HCT116 (cell line): Measurements from ENCODE around the gene HIGD2A. TPM values are rescaled to one million over a fixed set of nuclear protein-coding genes. Genes with fewer than 3 reads are reported as not detected.

Experiments used
- ATAC-seq: fragments of 200-7000 bp; cut with Tn5 transposase; 2 replicates; pipeline ENCODE4 v1.9.1; 2020; ENCODE audit warnings: mild to moderate bottlenecking, moderate library complexity
- BruUV-seq: library from RNA; stranded (reverse); fragments of 400-500 nt; replicated peaks from 2 replicates; lab custom pipeline; 2021; lab: Mats Ljungman, UMichigan
- CTCF ChIA-PET: fragments of 300-600 bp; sonication (Branson Sonifier 250); formaldehyde crosslinking; loops from one replicate; lab custom pipeline; 2021; ENCODE audit warnings: antibody characterized with exemption; lab: Charles Lee
- POLR2A ChIA-PET: fragments of 300-600, 350-600 bp; sonication (Branson Sonifier 250); formaldehyde crosslinking; loops from one replicate; lab custom pipeline; 2021; ENCODE audit warnings: antibody characterized with exemption; lab: Charles Lee
- RAD21 ChIA-PET, 2 experiments: fragments of 300-600 bp; sonication (Branson Sonifier 250); formaldehyde crosslinking; loops; one replicate each; lab custom pipeline; 2023; ENCODE audit warnings: low total read pairs in 2 of 2; ENCODE audit not compliant: uncharacterized antibody in 2 of 2, unreplicated experiment in 2 of 2, low non-redundant PET in 1 of 2; lab: Charles Lee
- DNase-seq: peaks from one replicate; pipeline ENCODE4 v3.0.0-alpha.2; 2010; ENCODE audit warnings: low read depth, low spot score
- H2AFZ ChIP-seq: fragments of 200-600 bp; shearing (Covaris generic), sonication (generic); 2 replicates; pipeline ENCODE4 v1.6.1; 2017; ENCODE audit warnings: low read depth, mixed run types, mixed read lengths, antibody characterized with exemption, low read length; ENCODE audit not compliant: poor library complexity, severe bottlenecking
- H3K27ac ChIP-seq: 2 replicates; pipeline ENCODE4 v1.5.1; 2012; ENCODE audit warnings: low read depth, low read length
- H3K27me3 ChIP-seq: fragments of 200-600 bp; sonication (generic); 2 replicates; pipeline ENCODE4 v1.6.1; 2016; ENCODE audit warnings: mixed run types, low read length, mixed read lengths; ENCODE audit not compliant: insufficient read depth
- H3K36me3 ChIP-seq, 2 experiments: fragments of 200-500 bp in 1 of 2; fragments of 200-600 bp in 1 of 2; sonication (Bioruptor generic) in 1 of 2; sonication (generic) in 1 of 2; 2 replicates each; pipeline versions ENCODE4 v1.5.1 to v1.6.1; 2014 to 2016; ENCODE audit warnings: low read length in 2 of 2, inconsistent platforms in 1 of 2, mixed read lengths in 1 of 2, mixed run types in 1 of 2; ENCODE audit not compliant: insufficient read depth in 2 of 2, control insufficient read depth in 1 of 2
- H3K4me1 ChIP-seq, 2 experiments: fragments of 200-600 bp in 1 of 2; sonication (generic) in 1 of 2; 2 replicates each; pipeline versions ENCODE4 v1.5.1 to v1.6.1; 2012 to 2017; ENCODE audit warnings: low read length in 2 of 2, inconsistent platforms in 1 of 2, mild to moderate bottlenecking in 1 of 2, mixed read lengths in 1 of 2, mixed run types in 1 of 2, moderate library complexity in 1 of 2; ENCODE audit not compliant: insufficient read depth in 2 of 2, control insufficient read depth in 1 of 2
- H3K4me2 ChIP-seq: fragments of 200-600 bp; sonication (generic); 2 replicates; pipeline ENCODE4 v1.6.1; 2017; ENCODE audit warnings: mixed run types, low read length, mixed read lengths
- H3K4me3 ChIP-seq, 2 experiments: fragments of 200-600 bp in 1 of 2; sonication (generic) in 1 of 2; replicated peaks in 1 of 2; 2 replicates each; pipeline ENCODE4 v1.5.1; 2011 to 2016; ENCODE audit warnings: low read length in 2 of 2, control low read depth in 1 of 2, low read depth in 1 of 2, mild to moderate bottlenecking in 1 of 2, mixed read lengths in 1 of 2, mixed run types in 1 of 2
- H3K79me2 ChIP-seq: fragments of 200-600 bp; sonication (generic); 2 replicates; pipeline ENCODE4 v1.6.1; 2017; ENCODE audit warnings: mild to moderate bottlenecking, mixed run types, low read length, moderate library complexity, mixed read lengths; ENCODE audit not compliant: insufficient read depth
- H3K9ac ChIP-seq: fragments of 200-600 bp; sonication (generic); 2 replicates; pipeline ENCODE4 v1.6.1; 2016; ENCODE audit warnings: low read length, mixed read lengths
- H3K9me2 ChIP-seq: fragments of 200-600 bp; sonication (generic), shearing (Covaris generic); 2 replicates; pipeline ENCODE4 v1.6.1; 2017; ENCODE audit warnings: mixed run types, mild to moderate bottlenecking, moderate library complexity; ENCODE audit not compliant: insufficient read depth
- H3K9me3 ChIP-seq, 2 experiments: fragments of 200-500 bp in 1 of 2; fragments of 200-600 bp in 1 of 2; sonication (Bioruptor generic) in 1 of 2; sonication (generic) in 1 of 2; 2 replicates each; pipeline ENCODE4 v1.6.1; 2014 to 2017; ENCODE audit warnings: low read length in 2 of 2, mixed read lengths in 2 of 2, inconsistent platforms in 1 of 2, low read depth in 1 of 2, mild to moderate bottlenecking in 1 of 2, mixed run types in 1 of 2, moderate library complexity in 1 of 2; ENCODE audit not compliant: control insufficient read depth in 1 of 2, insufficient read depth in 1 of 2
- H4K20me1 ChIP-seq: fragments of 200-600 bp; sonication (generic), shearing (Covaris generic); 2 replicates; pipeline ENCODE4 v1.6.1; 2017; ENCODE audit warnings: mixed run types, mild to moderate bottlenecking, moderate library complexity; ENCODE audit not compliant: insufficient read depth
- CBX3 ChIP-seq: IDR thresholded peaks from 2 replicates; pipeline ENCODE4 v1.6.1; 2012; ENCODE audit warnings: low read depth
- ELF1 ChIP-seq: IDR thresholded peaks from 2 replicates; pipeline ENCODE4 v1.6.1; 2012; ENCODE audit warnings: low read depth, borderline replicate concordance
- JUND ChIP-seq: IDR thresholded peaks from 2 replicates; pipeline ENCODE4 v1.6.1; 2012
- POLR2A ChIP-seq: IDR thresholded peaks from 2 replicates; pipeline ENCODE4 v1.7.0; 2011; ENCODE audit warnings: borderline replicate concordance; ENCODE audit not compliant: insufficient read depth, insufficient read length; ENCODE audit errors: extremely low read depth
- SIN3A ChIP-seq: IDR thresholded peaks from 2 replicates; pipeline ENCODE4 v1.6.1; 2012; ENCODE audit warnings: low read depth
- ZNF274 ChIP-seq: fragments of 200-500 bp; sonication (Bioruptor generic); IDR thresholded peaks from 2 replicates; pipeline ENCODE4 v1.6.1; 2014; ENCODE audit warnings: mild to moderate bottlenecking, low read depth, low read length, inconsistent platforms
- intact Hi-C: fragments of 100-400 bp; cut with micrococcal nuclease; formaldehyde crosslinking; loops from 2 replicates; pipeline ENCODE4 v1.10.0; 2022
- microRNA counts: library from miRNA; unstranded; fragments of <30 nt; microRNA quantifications from one replicate; lab custom pipeline; 2015
- microRNA-seq: library from miRNA; unstranded; fragments of <30 nt; microRNA quantifications from one replicate; pipeline ENCODE4, GENCODE V29; 2016; ENCODE audit warnings: borderline number of aligned reads
- total RNA-seq: library from RNA; stranded (reverse); gene quantifications from one replicate; pipeline ENCODE4 v1.2.1, GENCODE V29; 2021; ENCODE audit not compliant: unreplicated experiment
- TF ChIP-seq, protein P1 (sequence below): IDR thresholded peaks from 2 replicates; pipeline ENCODE4 v1.6.1; 2011; ENCODE audit warnings: mild to moderate bottlenecking, low read length, moderate library complexity; ENCODE audit not compliant: insufficient replicate concordance; ENCODE audit errors: extremely low read depth
- TF ChIP-seq, protein P2 (sequence below): IDR thresholded peaks from 2 replicates; pipeline ENCODE4 v1.6.1; 2012

HIGD2A gene
- total RNA-seq, 1 experiment from 2014 or later = 130 TPM

- TF ChIP-seq, protein P1, sequence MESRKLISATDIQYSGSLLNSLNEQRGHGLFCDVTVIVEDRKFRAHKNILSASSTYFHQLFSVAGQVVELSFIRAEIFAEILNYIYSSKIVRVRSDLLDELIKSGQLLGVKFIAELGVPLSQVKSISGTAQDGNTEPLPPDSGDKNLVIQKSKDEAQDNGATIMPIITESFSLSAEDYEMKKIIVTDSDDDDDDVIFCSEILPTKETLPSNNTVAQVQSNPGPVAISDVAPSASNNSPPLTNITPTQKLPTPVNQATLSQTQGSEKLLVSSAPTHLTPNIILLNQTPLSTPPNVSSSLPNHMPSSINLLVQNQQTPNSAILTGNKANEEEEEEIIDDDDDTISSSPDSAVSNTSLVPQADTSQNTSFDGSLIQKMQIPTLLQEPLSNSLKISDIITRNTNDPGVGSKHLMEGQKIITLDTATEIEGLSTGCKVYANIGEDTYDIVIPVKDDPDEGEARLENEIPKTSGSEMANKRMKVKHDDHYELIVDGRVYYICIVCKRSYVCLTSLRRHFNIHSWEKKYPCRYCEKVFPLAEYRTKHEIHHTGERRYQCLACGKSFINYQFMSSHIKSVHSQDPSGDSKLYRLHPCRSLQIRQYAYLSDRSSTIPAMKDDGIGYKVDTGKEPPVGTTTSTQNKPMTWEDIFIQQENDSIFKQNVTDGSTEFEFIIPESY = no peak
- TF ChIP-seq, protein P2, sequence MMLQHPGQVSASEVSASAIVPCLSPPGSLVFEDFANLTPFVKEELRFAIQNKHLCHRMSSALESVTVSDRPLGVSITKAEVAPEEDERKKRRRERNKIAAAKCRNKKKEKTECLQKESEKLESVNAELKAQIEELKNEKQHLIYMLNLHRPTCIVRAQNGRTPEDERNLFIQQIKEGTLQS = no peak
- TF ChIP-seq JUND = no peak
- TF ChIP-seq POLR2A = no peak
Observed at GRCh38 chr5:176436656-176437055, 48.1 kb downstream of the HIGD2A start (continued).

DNA sequence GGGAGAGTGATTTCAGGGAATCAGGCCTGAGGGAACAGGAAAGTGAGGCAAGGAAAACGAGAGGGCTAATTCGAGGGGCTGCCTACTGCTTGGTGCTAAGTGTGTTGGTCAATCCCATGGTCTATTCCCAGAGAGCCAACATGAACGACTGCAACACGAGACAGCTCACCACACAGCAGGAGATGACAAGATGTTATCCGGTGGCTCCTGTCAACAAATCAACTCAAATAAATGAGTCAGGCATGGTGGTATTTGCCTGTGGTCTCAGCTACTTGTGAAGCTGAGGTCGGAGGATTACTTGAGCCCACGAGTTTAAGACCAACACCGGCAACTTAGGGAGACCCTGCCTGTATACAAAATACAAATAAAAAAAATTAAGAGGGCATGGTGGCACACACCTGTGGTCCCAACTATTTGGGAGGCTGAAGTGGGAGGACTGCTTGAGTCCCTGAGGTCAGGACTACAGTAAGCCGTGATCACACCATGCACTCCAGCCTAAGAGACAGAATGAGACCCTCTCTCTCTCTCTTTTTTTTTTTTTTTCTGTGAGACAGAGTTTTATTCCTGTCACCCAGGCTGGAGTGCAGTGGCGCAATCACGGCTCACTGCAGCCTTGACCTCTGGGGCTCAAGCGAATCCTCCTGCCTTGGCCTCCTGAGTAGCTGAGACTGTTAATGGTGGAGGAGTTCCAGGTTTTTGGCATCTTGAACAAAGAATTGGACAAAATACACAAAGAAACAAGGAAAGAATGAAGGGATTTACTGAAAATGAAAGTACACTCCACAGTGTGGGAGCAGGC is 50.6 kb downstream of the HIGD2A start:
- Histone ChIP-seq H3K27ac (no peak overlapping the region), H3K27me3 (no peaks in the 10 kb centered on the region), H3K9ac (no peak overlapping the region), H3K4me3 (no peak overlapping the region), H3K4me1 (peaks cover 0 to 7% of the 10 kb centered on the region in 2 experiments; a peak in 2 of 4 replicates), H3K79me2 (no peaks in the 10 kb centered on the region), H3K36me3 (no peaks in the 10 kb centered on the region), H3K9me3 (no peaks in the 10 kb centered on the region), H4K20me1 (no peaks in the 10 kb centered on the region), H2AFZ (no peak overlapping the region), H3K9me2 (no peaks in the 10 kb centered on the region), H3K4me2 (peak overlapping the region; percentile 33; the same call in 1 of the 2 replicates)
- ChIA-PET RAD21 (interaction anchor here in 1 of 2 experiments (0.6 to 0.7 kb wide), 3 partner anchors 14 to 176 kb away, joined by 3 to 13 read pairs (median 4); no protein-coding TSS in a partner anchor), CTCF (interaction anchor here (0.7 to 1.3 kb wide), 2 partner anchors 9 to 10 kb away, joined by 3 to 5 read pairs; partner anchors contain the start of gene FAF2), POLR2A (no interaction called here)
- DNase-seq = no peak
- ATAC-seq = peak; percentile 57; the same call in 1 of the 2 replicates
- no TSS peak for BruUV-seq
- no peak for TF ChIP-seq CBX3
- no peak for TF ChIP-seq SIN3A
- TF ChIP-seq ZNF274 = no peak
- no peak for TF ChIP-seq ELF1
- intact Hi-C loops = no loop called here

MicroRNAs within 50 kb of the gene (microRNA counts, 767-probe panel; counts per million panel counts)
- not detected for microRNA hsa-miR-1271-5p (lab: Ali Mortazavi, UCI)

Small RNA genes lying within 50 kb of the gene (microRNA-seq; reads per million reads assigned to microRNA genes)
- not detected for gene MIR1271

Other genes starting within 250 kb of the HIGD2A start
- 19.7 TPM for gene SIMC1, start 150.3 kb upstream of the HIGD2A start, total RNA-seq
- 99.0 TPM for gene KIAA1191, start 27.0 kb upstream of the HIGD2A start, total RNA-seq
- 0.05 TPM for gene ARL10, start 23.3 kb upstream of the HIGD2A start, total RNA-seq
- gene NOP16, start 153 bp upstream of the HIGD2A start, total RNA-seq = 67.1 TPM
- gene CLTB, start 27.8 kb downstream of the HIGD2A start, total RNA-seq = 58.6 TPM
- gene FAF2, start 59.6 kb downstream of the HIGD2A start, total RNA-seq = 51.9 TPM
- gene RNF44, start 148.7 kb downstream of the HIGD2A start, total RNA-seq = 58.4 TPM
- 0.10 TPM for gene CDHR2, start 160.6 kb downstream of the HIGD2A start, total RNA-seq
- gene GPRIN1, start 221.4 kb downstream of the HIGD2A start, total RNA-seq = 14.2 TPM
- gene SNCB, start 241.8 kb downstream of the HIGD2A start, total RNA-seq = not detected
- gene EIF4E1B, start 241.9 kb downstream of the HIGD2A start, total RNA-seq = 0.07 TPM